Astrocyte (in vitro differentiated cells and primary cell): ENCODE data around the gene GATA6. TPM values are rescaled to one million over a fixed set of nuclear protein-coding genes. Genes with fewer than 3 reads are reported as not detected.
A peak's percentile ranks its signal among the peaks of the same experiment; 100 is the strongest.

Experiments
- DNase-seq: peaks from one replicate; pipeline ENCODE4 v3.0.0-alpha.2; 2010; ENCODE audit warnings: low read depth
- FAIRE-seq: peaks from 2 replicates; lab custom pipeline; 2011; peaks lifted over from hg19 to GRCh38; lab: Jason Lieb, UNC
- H2AFZ ChIP-seq: 2 replicates; pipeline ENCODE4 v1.6.0; 2012; ENCODE audit warnings: low read depth, low read length, inconsistent platforms
- H3K27ac ChIP-seq: 2 replicates; pipeline ENCODE4 v1.5.1; 2011; ENCODE audit warnings: low read depth, low read length, inconsistent platforms
- H3K27me3 ChIP-seq: 2 replicates; pipeline ENCODE4 v1.6.0; 2011; ENCODE audit warnings: low read length, inconsistent platforms; ENCODE audit not compliant: insufficient read depth
- H3K36me3 ChIP-seq: 2 replicates; pipeline ENCODE4 v1.5.1; 2011; ENCODE audit warnings: low read length, inconsistent platforms; ENCODE audit not compliant: insufficient read depth
- H3K4me1 ChIP-seq: 2 replicates; pipeline ENCODE4 v1.5.1; 2011; ENCODE audit warnings: low read length, inconsistent platforms; ENCODE audit not compliant: insufficient read depth
- H3K4me2 ChIP-seq: 2 replicates; pipeline ENCODE4 v1.6.0; 2012; ENCODE audit warnings: low read length, inconsistent platforms
- H3K4me3 ChIP-seq: 2 replicates; pipeline ENCODE4 v1.5.1; 2011; ENCODE audit warnings: low read depth, mild to moderate bottlenecking, low read length, inconsistent platforms; ENCODE audit not compliant: insufficient read depth
- H3K79me2 ChIP-seq: 2 replicates; pipeline ENCODE4 v1.6.0; 2012; ENCODE audit warnings: mild to moderate bottlenecking, low read length, inconsistent platforms; ENCODE audit not compliant: insufficient read depth
- H3K9ac ChIP-seq: 2 replicates; pipeline ENCODE4 v1.6.0; 2012; ENCODE audit warnings: mild to moderate bottlenecking, low read length, inconsistent platforms
- H3K9me3 ChIP-seq: 2 replicates; pipeline ENCODE4 v1.5.1; 2012; ENCODE audit warnings: low read depth, mild to moderate bottlenecking, low read length, inconsistent platforms; ENCODE audit not compliant: insufficient read depth
- H4K20me1 ChIP-seq: 2 replicates; pipeline ENCODE4 v1.6.0; 2012; ENCODE audit warnings: low read length, inconsistent platforms; ENCODE audit not compliant: insufficient read depth
- H3K27ac Mint-ChIP-seq: one replicate; pipeline ENCODE4 v1.8.0; 2021; ENCODE audit warnings: mild to moderate bottlenecking, mixed read lengths; ENCODE audit not compliant: unreplicated experiment
- H3K27me3 Mint-ChIP-seq: one replicate; pipeline ENCODE4 v1.8.0; 2021; ENCODE audit warnings: low read depth, mixed read lengths; ENCODE audit not compliant: unreplicated experiment
- H3K36me3 Mint-ChIP-seq: one replicate; pipeline ENCODE4 v1.8.0; 2021; ENCODE audit warnings: low read depth, mixed read lengths; ENCODE audit not compliant: unreplicated experiment
- H3K4me1 Mint-ChIP-seq: one replicate; pipeline ENCODE4 v1.8.0; 2021; ENCODE audit warnings: low read depth, mixed read lengths; ENCODE audit not compliant: unreplicated experiment
- H3K4me3 Mint-ChIP-seq: one replicate; pipeline ENCODE4 v1.8.0; 2021; ENCODE audit warnings: mild to moderate bottlenecking, moderate library complexity, mixed read lengths; ENCODE audit not compliant: unreplicated experiment
- H3K9me3 Mint-ChIP-seq: one replicate; pipeline ENCODE4 v1.8.0; 2021; ENCODE audit warnings: mild to moderate bottlenecking, mixed read lengths; ENCODE audit not compliant: unreplicated experiment
- EZH2 ChIP-seq: IDR thresholded peaks from 2 replicates; pipeline ENCODE4 v1.6.1; 2012; ENCODE audit warnings: mild to moderate bottlenecking, low read length, inconsistent platforms; ENCODE audit not compliant: insufficient read depth
- total RNA-seq: library from RNA; stranded (reverse); gene quantifications from 2 replicates; pipeline ENCODE4 v1.2.1, GENCODE V29; 2021
- TF ChIP-seq, protein P1 (sequence below): IDR thresholded peaks from 2 replicates; pipeline ENCODE4 v1.5.1; 2011; ENCODE audit warnings: low read depth, mild to moderate bottlenecking, inconsistent platforms, low read length, moderate library complexity; ENCODE audit not compliant: insufficient read depth

GATA6 gene
- total RNA-seq, 1 donor from 2014 or later = 9.4 TPM

- peaks cover 16% of the 10 kb centered on the region for H3K27me3 Mint-ChIP-seq
- H3K36me3 ChIP-seq = peaks cover 21% of the 10 kb centered on the region
- no peak overlapping the region for H3K9ac ChIP-seq
- TF ChIP-seq, protein P1, sequence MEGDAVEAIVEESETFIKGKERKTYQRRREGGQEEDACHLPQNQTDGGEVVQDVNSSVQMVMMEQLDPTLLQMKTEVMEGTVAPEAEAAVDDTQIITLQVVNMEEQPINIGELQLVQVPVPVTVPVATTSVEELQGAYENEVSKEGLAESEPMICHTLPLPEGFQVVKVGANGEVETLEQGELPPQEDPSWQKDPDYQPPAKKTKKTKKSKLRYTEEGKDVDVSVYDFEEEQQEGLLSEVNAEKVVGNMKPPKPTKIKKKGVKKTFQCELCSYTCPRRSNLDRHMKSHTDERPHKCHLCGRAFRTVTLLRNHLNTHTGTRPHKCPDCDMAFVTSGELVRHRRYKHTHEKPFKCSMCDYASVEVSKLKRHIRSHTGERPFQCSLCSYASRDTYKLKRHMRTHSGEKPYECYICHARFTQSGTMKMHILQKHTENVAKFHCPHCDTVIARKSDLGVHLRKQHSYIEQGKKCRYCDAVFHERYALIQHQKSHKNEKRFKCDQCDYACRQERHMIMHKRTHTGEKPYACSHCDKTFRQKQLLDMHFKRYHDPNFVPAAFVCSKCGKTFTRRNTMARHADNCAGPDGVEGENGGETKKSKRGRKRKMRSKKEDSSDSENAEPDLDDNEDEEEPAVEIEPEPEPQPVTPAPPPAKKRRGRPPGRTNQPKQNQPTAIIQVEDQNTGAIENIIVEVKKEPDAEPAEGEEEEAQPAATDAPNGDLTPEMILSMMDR = no peak
- TF ChIP-seq EZH2 = no peak
- no peaks in the 10 kb centered on the region for H3K4me1 Mint-ChIP-seq
- peaks cover 5% of the 10 kb centered on the region for H3K36me3 Mint-ChIP-seq
- peaks cover 4% of the 10 kb centered on the region for H3K79me2 ChIP-seq
- H3K4me3 Mint-ChIP-seq = no peak overlapping the region
- no peak overlapping the region for H3K4me2 ChIP-seq
- no peaks in the 10 kb centered on the region for H3K4me1 ChIP-seq
- no peaks in the 10 kb centered on the region for H3K9me3 Mint-ChIP-seq
- H3K27me3 ChIP-seq = no peaks in the 10 kb centered on the region
- H2AFZ ChIP-seq = no peak overlapping the region
- no peak overlapping the region for H3K4me3 ChIP-seq
- H3K27ac ChIP-seq = no peak overlapping the region
- DNase-seq (no peak), FAIRE-seq (no peak)
- no peaks in the 10 kb centered on the region for H3K9me3 ChIP-seq
- no peak overlapping the region for H3K27ac Mint-ChIP-seq
- peaks cover 61% of the 10 kb centered on the region for H4K20me1 ChIP-seq
Measured at GRCh38 chr18:22204996-22205395, 35.6 kb downstream of the GATA6 start.

GRCh38 chr18:22207021-22207758 is 37.8 kb downstream of the GATA6 start:
- Mint-ChIP-seq H3K4me1 (peaks cover 5% of the 10 kb centered on the region), H3K36me3 (no peaks in the 10 kb centered on the region), H3K27ac (no peak overlapping the region), H3K27me3 (peaks cover 17% of the 10 kb centered on the region), H3K4me3 (no peak overlapping the region), H3K9me3 (no peaks in the 10 kb centered on the region)
- Histone ChIP-seq H3K4me2 (no peak overlapping the region), H3K9me3 (no peaks in the 10 kb centered on the region), H4K20me1 (peaks cover 39% of the 10 kb centered on the region), H2AFZ (no peak overlapping the region), H3K79me2 (peaks cover 4% of the 10 kb centered on the region), H3K27ac (no peak overlapping the region), H3K4me1 (no peaks in the 10 kb centered on the region), H3K27me3 (no peaks in the 10 kb centered on the region), H3K4me3 (no peak overlapping the region), H3K9ac (no peak overlapping the region), H3K36me3 (peaks cover 10% of the 10 kb centered on the region)
- peak; percentile 86 for DNase-seq
- no peak for FAIRE-seq
- TF ChIP-seq EZH2 = no peak
- TF ChIP-seq, protein P1 = no peak

- H3K4me2 ChIP-seq = no peak overlapping the region
- H3K27me3 ChIP-seq = no peaks in the 10 kb centered on the region
- no peaks in the 10 kb centered on the region for H3K9me3 ChIP-seq
- FAIRE-seq (no peak), DNase-seq (peak; percentile 82)
- H3K36me3 ChIP-seq = peaks cover 3% of the 10 kb centered on the region
- H3K27ac Mint-ChIP-seq = no peak overlapping the region
- peaks cover 9% of the 10 kb centered on the region for H3K27me3 Mint-ChIP-seq
- H3K79me2 ChIP-seq = no peaks in the 10 kb centered on the region
- H3K4me1 ChIP-seq = no peaks in the 10 kb centered on the region
- H4K20me1 ChIP-seq = peaks cover 12% of the 10 kb centered on the region
- no peak for TF ChIP-seq EZH2
- TF ChIP-seq, protein P1 = no peak
- peak overlapping the region; percentile 22 for H3K27ac ChIP-seq
- peaks cover 12% of the 10 kb centered on the region for H3K4me1 Mint-ChIP-seq
- no peak overlapping the region for H3K9ac ChIP-seq
- H3K4me3 Mint-ChIP-seq = no peak overlapping the region
- H3K4me3 ChIP-seq = no peak overlapping the region
- no peak overlapping the region for H2AFZ ChIP-seq
- no peaks in the 10 kb centered on the region for H3K9me3 Mint-ChIP-seq
- H3K36me3 Mint-ChIP-seq = no peaks in the 10 kb centered on the region
Measured at GRCh38 chr18:22210311-22210754, 40.9 kb downstream of the GATA6 start.
